Mononuclear cell (primary cell): ENCODE measurements around the gene POC1B. TPM values are rescaled to one million over a fixed set of nuclear protein-coding genes. Genes with fewer than 3 reads are reported as not detected.

Experiments used
- H3K27me3 ChIP-seq: 2 replicates; pipeline ENCODE4 v1.6.0; 2011; ENCODE audit warnings: low read length, control low read depth; ENCODE audit not compliant: insufficient read depth
- H3K4me1 ChIP-seq: 2 replicates; pipeline ENCODE4 v1.5.1; 2011; ENCODE audit warnings: mild to moderate bottlenecking, low read length, control low read depth; ENCODE audit not compliant: insufficient read depth
- H3K4me3 ChIP-seq: 2 replicates; pipeline ENCODE4 v1.5.1; 2011; ENCODE audit warnings: mild to moderate bottlenecking, low read length, moderate library complexity
- H3K9me3 ChIP-seq: 2 replicates; pipeline ENCODE4 v1.5.1; 2011; ENCODE audit warnings: low read depth, mild to moderate bottlenecking, control low read depth, low read length
- total RNA-seq: library from RNA; depleted of rRNA; stranded (reverse); fragments of >200 nt; gene quantifications from one replicate; pipeline ENCODE4 v1.2.3, GENCODE V29; 2012

POC1B gene
- total RNA-seq, 1 donor = 49.1 TPM

- Histone ChIP-seq H3K27me3 (no peaks in the 10 kb centered on the region), H3K9me3 (no peaks in the 10 kb centered on the region), H3K4me1 (peaks cover 8% of the 10 kb centered on the region), H3K4me3 (no peak overlapping the region)
These were observed 32.1 kb downstream of the POC1B start for GRCh38 chr12:89493670-89494302.

GRCh38 chr12:89492883-89493282, 33.0 kb downstream of the POC1B start:
- no peaks in the 10 kb centered on the region for H3K27me3 ChIP-seq
- peaks cover 8% of the 10 kb centered on the region for H3K4me1 ChIP-seq
- no peak overlapping the region for H3K4me3 ChIP-seq
- H3K9me3 ChIP-seq = no peaks in the 10 kb centered on the region

GRCh38 chr12:89490922-89491321, 34.9 kb downstream of the POC1B start:
- Histone ChIP-seq H3K9me3 (no peaks in the 10 kb centered on the region), H3K4me3 (no peak overlapping the region), H3K27me3 (no peaks in the 10 kb centered on the region), H3K4me1 (peaks cover 8% of the 10 kb centered on the region)

GRCh38 chr12:89486264-89486663, 39.6 kb downstream of the POC1B start:
- H3K27me3 ChIP-seq = no peaks in the 10 kb centered on the region
- no peaks in the 10 kb centered on the region for H3K4me1 ChIP-seq
- no peaks in the 10 kb centered on the region for H3K9me3 ChIP-seq
- H3K4me3 ChIP-seq = no peak overlapping the region

DNA sequence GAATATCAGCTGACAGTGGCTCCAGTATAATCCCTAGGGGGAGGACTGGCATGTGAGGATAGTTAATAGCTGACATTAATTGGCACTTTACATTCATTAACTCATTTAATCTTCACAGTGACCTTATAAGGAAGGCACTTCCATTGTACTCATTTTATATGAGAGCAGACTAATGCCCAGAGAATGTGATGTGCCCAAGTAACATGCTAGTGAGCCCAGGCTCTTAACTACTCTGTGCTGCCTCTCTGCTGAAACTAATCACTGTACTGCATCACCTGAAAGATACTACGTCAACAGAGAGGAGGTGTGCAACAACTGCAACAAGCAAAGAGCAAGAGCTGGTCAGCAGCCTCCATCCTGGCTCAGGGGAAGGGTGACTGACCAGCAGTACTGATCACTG, 41.4 kb downstream of the POC1B start:
- H3K27me3 ChIP-seq = no peaks in the 10 kb centered on the region
- no peaks in the 10 kb centered on the region for H3K9me3 ChIP-seq
- no peak overlapping the region for H3K4me3 ChIP-seq
- no peaks in the 10 kb centered on the region for H3K4me1 ChIP-seq

GRCh38 chr12:89481213-89481914, 44.5 kb downstream of the POC1B start:
- H3K9me3 ChIP-seq = no peaks in the 10 kb centered on the region
- peaks cover 5% of the 10 kb centered on the region for H3K4me1 ChIP-seq
- no peaks in the 10 kb centered on the region for H3K27me3 ChIP-seq
- no peak overlapping the region for H3K4me3 ChIP-seq

- no peaks in the 10 kb centered on the region for H3K9me3 ChIP-seq
- no peak overlapping the region for H3K4me3 ChIP-seq
- peaks cover 5% of the 10 kb centered on the region for H3K4me1 ChIP-seq
- H3K27me3 ChIP-seq = no peaks in the 10 kb centered on the region
These were observed 45.9 kb downstream of the POC1B start for GRCh38 chr12:89479982-89480381.

DNA sequence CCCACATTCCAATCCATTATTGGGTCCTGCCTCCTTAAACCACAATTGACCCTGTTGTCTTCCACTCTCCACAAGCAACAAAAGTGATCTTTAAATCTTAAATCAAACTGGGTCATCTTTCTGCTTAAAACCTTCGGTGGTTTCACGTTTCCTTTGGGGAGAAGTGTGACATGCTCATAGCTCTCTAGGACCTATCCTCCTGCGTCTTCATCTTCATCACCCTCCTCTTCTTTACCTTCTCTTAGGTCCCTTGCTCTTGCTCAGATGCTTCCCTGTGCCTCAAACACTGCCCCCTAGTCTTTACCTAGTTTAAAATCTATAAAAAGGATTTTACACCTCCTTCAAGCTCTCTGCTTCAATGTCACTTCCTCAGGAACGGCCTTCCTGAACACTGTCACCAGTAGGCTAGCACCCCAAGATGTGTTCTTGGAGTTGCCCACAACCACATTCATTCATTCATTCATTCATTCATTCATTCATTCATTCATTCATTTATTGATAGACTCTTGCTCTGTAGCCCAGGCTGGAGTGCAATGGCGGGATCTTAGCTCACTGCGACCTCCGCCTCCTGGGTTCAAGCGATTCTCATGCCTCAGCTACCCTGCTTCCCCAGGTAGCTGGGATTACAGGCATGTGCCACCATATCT, 48.1 kb downstream of the POC1B start:
- no peak overlapping the region for H3K4me3 ChIP-seq
- H3K27me3 ChIP-seq = no peaks in the 10 kb centered on the region
- H3K9me3 ChIP-seq = no peaks in the 10 kb centered on the region

GRCh38 chr12:89476904-89477595, 48.8 kb downstream of the POC1B start:
- Histone ChIP-seq H3K9me3 (no peaks in the 10 kb centered on the region), H3K27me3 (no peaks in the 10 kb centered on the region), H3K4me3 (no peak overlapping the region), H3K4me1 (peaks cover 5% of the 10 kb centered on the region)

More for the DNA sequence above, 48.1 kb downstream of the POC1B start:
- peaks cover 5% of the 10 kb centered on the region for H3K4me1 ChIP-seq

DNA sequence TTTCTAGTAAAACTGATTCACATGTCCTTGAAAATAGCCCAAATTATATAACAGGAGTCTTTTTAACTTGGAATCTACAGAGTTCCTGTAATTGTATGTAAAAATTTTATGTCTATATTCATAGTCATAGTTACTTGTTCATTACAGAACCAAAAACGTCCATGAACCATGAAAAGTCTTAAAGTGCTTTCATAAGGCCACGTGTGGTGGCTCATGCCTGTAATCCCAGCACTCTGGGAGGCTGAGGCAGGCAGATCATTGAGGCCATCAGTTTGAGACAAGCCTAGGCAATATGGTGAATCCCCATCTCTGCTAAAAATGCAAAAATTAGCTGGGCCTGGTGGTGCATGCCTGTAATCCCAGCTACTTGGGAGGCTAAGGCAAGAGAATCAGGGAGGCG, 49.6 kb downstream of the POC1B start:
- peaks cover 5% of the 10 kb centered on the region for H3K4me1 ChIP-seq
- H3K27me3 ChIP-seq = no peaks in the 10 kb centered on the region
- no peaks in the 10 kb centered on the region for H3K9me3 ChIP-seq
- no peak overlapping the region for H3K4me3 ChIP-seq

DNA sequence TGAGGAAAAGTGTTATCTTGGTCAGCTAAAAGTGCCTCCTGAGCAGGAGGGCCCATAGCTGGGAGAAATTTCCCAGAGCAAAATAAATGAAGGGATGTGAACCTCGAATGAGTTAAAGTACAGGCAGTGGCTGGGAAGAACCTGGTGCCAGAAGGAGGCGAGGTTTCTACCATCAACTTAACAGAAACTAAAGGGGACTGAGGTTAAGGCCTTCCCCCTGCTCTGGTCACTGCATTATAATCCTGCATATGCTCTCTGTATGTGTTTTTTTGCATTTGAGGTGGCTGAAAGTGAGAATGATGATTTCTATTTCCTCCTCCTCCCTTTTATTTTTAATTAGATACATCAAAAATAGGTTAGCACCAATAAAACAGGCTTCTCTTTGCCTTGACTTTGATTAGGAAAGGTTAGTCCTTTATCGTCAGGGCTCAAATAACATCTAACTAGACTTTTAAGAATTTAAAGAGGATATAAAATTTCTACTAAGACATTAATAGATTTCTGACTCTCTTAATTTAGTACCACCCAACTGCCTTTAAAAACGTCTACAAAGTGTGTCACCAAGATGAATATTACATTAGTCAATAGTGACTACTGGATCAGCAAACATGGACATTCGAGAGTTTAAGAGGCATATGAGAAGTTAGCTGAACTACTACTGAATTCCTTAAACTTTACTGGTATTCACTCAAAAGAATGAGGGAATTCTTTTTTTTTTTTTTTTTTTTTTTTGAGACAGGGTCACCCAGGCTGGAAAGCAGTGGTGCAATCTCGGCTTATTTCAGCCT, 50.5 kb downstream of the POC1B start:
- H3K4me3 ChIP-seq = no peak overlapping the region
- peaks cover 5% of the 10 kb centered on the region for H3K4me1 ChIP-seq
- H3K9me3 ChIP-seq = no peaks in the 10 kb centered on the region

DNA sequence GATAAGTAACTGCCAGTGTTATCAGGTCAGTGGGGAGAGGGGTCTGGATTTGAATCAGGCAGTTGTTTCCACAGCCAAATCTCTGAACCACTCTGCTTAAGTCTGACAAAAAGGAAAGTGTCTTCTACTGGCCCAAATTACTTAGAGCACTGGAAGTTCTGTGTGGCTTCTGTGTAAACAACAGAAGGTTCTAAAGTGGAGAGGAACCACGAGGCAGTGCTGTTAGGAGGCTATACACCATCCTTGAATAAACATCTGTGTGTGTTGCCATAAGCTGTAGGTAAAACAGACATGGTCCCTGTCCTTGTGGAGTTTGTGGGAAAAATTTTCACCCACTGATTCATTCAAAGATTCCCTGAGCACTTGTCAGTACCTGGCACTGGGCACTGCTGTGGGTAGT, 51.2 kb downstream of the POC1B start:
- no peaks in the 10 kb centered on the region for H3K9me3 ChIP-seq
- peaks cover 9% of the 10 kb centered on the region for H3K4me1 ChIP-seq
- H3K4me3 ChIP-seq = no peak overlapping the region
- no peaks in the 10 kb centered on the region for H3K27me3 ChIP-seq

More for the DNA sequence above, 50.5 kb downstream of the POC1B start:
- H3K27me3 ChIP-seq = no peaks in the 10 kb centered on the region

DNA sequence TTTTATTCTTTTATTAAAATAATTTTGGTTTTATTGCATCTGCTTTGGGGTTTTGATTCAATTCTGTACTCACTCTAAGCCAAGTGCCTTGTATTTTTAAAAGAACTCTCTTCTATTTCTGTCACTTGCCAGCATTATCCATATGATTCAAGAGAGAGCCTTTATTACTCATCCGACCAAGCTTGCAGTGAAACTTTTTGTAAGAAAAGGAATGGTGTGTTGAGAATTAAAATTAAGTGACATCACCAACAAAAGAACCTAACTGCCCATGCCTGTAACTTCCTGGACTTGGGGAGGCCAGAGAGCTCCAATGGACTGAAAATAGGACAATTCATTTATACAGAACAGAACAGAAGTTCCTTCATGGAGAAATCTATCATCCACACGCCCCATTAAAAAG, 53.3 kb downstream of the POC1B start:
- no peak overlapping the region for H3K4me3 ChIP-seq
- no peaks in the 10 kb centered on the region for H3K27me3 ChIP-seq
- no peaks in the 10 kb centered on the region for H3K9me3 ChIP-seq
- peaks cover 20% of the 10 kb centered on the region for H3K4me1 ChIP-seq

GRCh38 chr12:89470741-89471509, 54.9 kb downstream of the POC1B start:
- H3K27me3 ChIP-seq = no peaks in the 10 kb centered on the region
- H3K4me1 ChIP-seq = peaks cover 20% of the 10 kb centered on the region
- no peaks in the 10 kb centered on the region for H3K9me3 ChIP-seq
- no peak overlapping the region for H3K4me3 ChIP-seq
